Neural cell (in vitro differentiated cells): ENCODE data around the gene NKIRAS1. TPM values are rescaled to one million over a fixed set of nuclear protein-coding genes. Genes with fewer than 3 reads are reported as not detected.

Experiments used
- H2AFZ ChIP-seq: fragments of 200-600, 300-800 bp; sonication (generic), shearing (Covaris generic); 2 replicates; pipeline ENCODE4 v1.6.0; 2014; ENCODE audit warnings: low read depth, mild to moderate bottlenecking, antibody characterized with exemption, low read length, moderate library complexity
- H3F3A ChIP-seq: fragments of 200-600 bp; shearing (Covaris generic); 2 replicates; pipeline ENCODE4 v1.6.1; 2016; ENCODE audit warnings: mild to moderate bottlenecking, moderate library complexity, mixed read lengths, antibody characterized with exemption, low read length; ENCODE audit not compliant: insufficient read depth, poor library complexity, severe bottlenecking
- H3K27ac ChIP-seq: fragments of 200-600, 300-800 bp; sonication (generic), shearing (Covaris generic); 2 replicates; pipeline ENCODE4 v1.5.1; 2014; ENCODE audit warnings: mild to moderate bottlenecking, low read length, moderate library complexity
- H3K27me3 ChIP-seq: fragments of 300-800, 200-600 bp; sonication (generic), shearing (Covaris generic); 2 replicates; pipeline ENCODE4 v1.6.0; 2014; ENCODE audit warnings: mild to moderate bottlenecking, low read depth, low read length, moderate library complexity; ENCODE audit not compliant: insufficient read depth
- H3K36me3 ChIP-seq: fragments of 300-800, 200-600 bp; sonication (generic), shearing (Covaris generic); 2 replicates; pipeline ENCODE4 v1.5.1; 2014; ENCODE audit warnings: mild to moderate bottlenecking, antibody characterized with exemption, low read length, moderate library complexity; ENCODE audit not compliant: insufficient read depth
- H3K4me2 ChIP-seq: fragments of 300-800, 200-600 bp; sonication (generic), shearing (Covaris generic); 2 replicates; pipeline ENCODE4 v1.6.0; 2014; ENCODE audit warnings: mild to moderate bottlenecking, low read length
- H3K4me3 ChIP-seq: fragments of 300-800, 200-600 bp; sonication (generic), shearing (Covaris generic); 2 replicates; pipeline ENCODE4 v1.5.1; 2014; ENCODE audit warnings: mild to moderate bottlenecking, low read length, moderate library complexity
- H3K79me2 ChIP-seq: fragments of 200-600 bp; shearing (Covaris generic); replicated peaks from 2 replicates; pipeline ENCODE4 v1.6.0; 2014; ENCODE audit warnings: mild to moderate bottlenecking, low read length, moderate library complexity; ENCODE audit not compliant: insufficient read depth
- H3K9ac ChIP-seq: fragments of 300-800, 200-600 bp; sonication (generic), shearing (Covaris generic); 2 replicates; pipeline ENCODE4 v1.6.1; 2016; ENCODE audit warnings: mild to moderate bottlenecking, low read length, mixed read lengths
- H3K9me2 ChIP-seq: fragments of 200-600 bp; shearing (Covaris generic); 2 replicates; pipeline ENCODE4 v1.6.1; 2016; ENCODE audit warnings: mild to moderate bottlenecking, low read length, mixed read lengths; ENCODE audit not compliant: insufficient read depth
- H3K9me3 ChIP-seq: fragments of 200-600, 300-800 bp; sonication (generic), shearing (Covaris generic); 2 replicates; pipeline ENCODE4 v1.6.1; 2016; ENCODE audit warnings: mild to moderate bottlenecking, mixed run types, low read length, moderate library complexity, mixed read lengths
- H4K20me1 ChIP-seq: fragments of 200-600 bp; shearing (Covaris generic); 2 replicates; pipeline ENCODE4 v1.6.1; 2016; ENCODE audit warnings: mild to moderate bottlenecking, mixed run types; ENCODE audit not compliant: insufficient read depth
- CTCF ChIP-seq: fragments of 450-650 bp; IDR thresholded peaks from 2 replicates; pipeline ENCODE4 v1.5.1; 2014; ENCODE audit warnings: antibody characterized with exemption, mild to moderate bottlenecking, moderate library complexity; ENCODE audit not compliant: poor library complexity, severe bottlenecking
- EP300 ChIP-seq: fragments of 450-650 bp; conservative IDR thresholded peaks from 2 replicates; pipeline ENCODE4 v1.6.1; 2014; ENCODE audit warnings: antibody characterized with exemption, mild to moderate bottlenecking, moderate library complexity; ENCODE audit not compliant: poor library complexity, severe bottlenecking
- EZH2 ChIP-seq: fragments of 200-600, 300-800 bp; shearing (Covaris generic), sonication (generic); IDR thresholded peaks from 2 replicates; pipeline ENCODE4 v1.6.1; 2014; ENCODE audit warnings: antibody characterized with exemption, low read length, borderline replicate concordance, mild to moderate bottlenecking; ENCODE audit not compliant: insufficient read depth, poor library complexity, severe bottlenecking
- MXI1 ChIP-seq: fragments of 450-650 bp; conservative IDR thresholded peaks from 2 replicates; pipeline ENCODE4 v1.6.1; 2014; ENCODE audit warnings: antibody characterized with exemption, mild to moderate bottlenecking; ENCODE audit not compliant: poor library complexity, severe bottlenecking
- POLR2AphosphoS5 ChIP-seq: IDR thresholded peaks from 2 replicates; pipeline ENCODE4 v1.6.1; 2012
- RAD21 ChIP-seq: fragments of 450-650 bp; conservative IDR thresholded peaks from 2 replicates; pipeline ENCODE4 v1.6.1; 2014; ENCODE audit warnings: antibody characterized with exemption, mild to moderate bottlenecking, moderate library complexity
- REST ChIP-seq: IDR thresholded peaks from 2 replicates; pipeline ENCODE4 v1.6.1; 2012; ENCODE audit warnings: borderline replicate concordance
- SMC3 ChIP-seq: fragments of 450-650 bp; conservative IDR thresholded peaks from 2 replicates; pipeline ENCODE4 v1.6.1; 2014; ENCODE audit warnings: antibody characterized with exemption, mild to moderate bottlenecking, moderate library complexity; ENCODE audit not compliant: poor library complexity
- TAF1 ChIP-seq: IDR thresholded peaks from 2 replicates; pipeline ENCODE4 v1.6.1; 2012; ENCODE audit warnings: low read depth
- polyA plus RNA-seq: library from polyadenylated mRNA; depleted of rRNA; stranded (reverse); fragments of >200 nt; gene quantifications from 2 replicates; pipeline ENCODE4 v1.2.3, GENCODE V29; 2014

Gene NKIRAS1
- polyA plus RNA-seq, 1 donor from 2014 or later: 42.1 TPM

- H3K9me3 ChIP-seq: no peaks in the 10 kb centered on the region
- TF ChIP-seq REST (no peak), MXI1 (peak; percentile 93), POLR2AphosphoS5 (peak; percentile 75), RAD21 (peak; percentile 59), TAF1 (peak; percentile 62), SMC3 (peak; percentile 58), EP300 (peak; percentile 79), EZH2 (no peak), CTCF (peak; percentile 48)
- no peaks in the 10 kb centered on the region for H3K36me3 ChIP-seq
- H3K9ac ChIP-seq: peak overlapping the region; percentile 93
- H3K4me2 ChIP-seq: peak overlapping the region; percentile 94
- peak overlapping the region; percentile 83 for H2AFZ ChIP-seq
- H4K20me1 ChIP-seq: no peaks in the 10 kb centered on the region
- H3K79me2 ChIP-seq: peaks cover 38% of the 10 kb centered on the region
- H3F3A ChIP-seq: peaks cover 10% of the 10 kb centered on the region
- peak overlapping the region; percentile 87 for H3K27ac ChIP-seq
- no peaks in the 10 kb centered on the region for H3K9me2 ChIP-seq
- peak overlapping the region; percentile 96 for H3K4me3 ChIP-seq
- H3K27me3 ChIP-seq: no peaks in the 10 kb centered on the region
Measured at GRCh38 chr3:23945913-23946687, 29.3 kb upstream of the NKIRAS1 start.

GRCh38 chr3:23945663-23945912 is 28.8 kb upstream of the NKIRAS1 start:
- Histone ChIP-seq H3K4me2 (no peak overlapping the region), H3K9me3 (no peaks in the 10 kb centered on the region), H3F3A (peaks cover 10% of the 10 kb centered on the region), H3K79me2 (peaks cover 35% of the 10 kb centered on the region), H3K27me3 (no peaks in the 10 kb centered on the region), H3K9ac (peak overlapping the region; percentile 90), H3K4me3 (peak overlapping the region; percentile 71), H3K9me2 (no peaks in the 10 kb centered on the region), H3K36me3 (no peaks in the 10 kb centered on the region), H4K20me1 (no peaks in the 10 kb centered on the region), H3K27ac (peak overlapping the region; percentile 62), H2AFZ (no peak overlapping the region)
- TF ChIP-seq MXI1: no peak
- no peak for TF ChIP-seq POLR2AphosphoS5
- no peak for TF ChIP-seq SMC3
- peak; percentile 93 for TF ChIP-seq EP300
- TF ChIP-seq REST: no peak
